ENCODE results near the gene EXOC4.

EXOC4 gene

DNA sequence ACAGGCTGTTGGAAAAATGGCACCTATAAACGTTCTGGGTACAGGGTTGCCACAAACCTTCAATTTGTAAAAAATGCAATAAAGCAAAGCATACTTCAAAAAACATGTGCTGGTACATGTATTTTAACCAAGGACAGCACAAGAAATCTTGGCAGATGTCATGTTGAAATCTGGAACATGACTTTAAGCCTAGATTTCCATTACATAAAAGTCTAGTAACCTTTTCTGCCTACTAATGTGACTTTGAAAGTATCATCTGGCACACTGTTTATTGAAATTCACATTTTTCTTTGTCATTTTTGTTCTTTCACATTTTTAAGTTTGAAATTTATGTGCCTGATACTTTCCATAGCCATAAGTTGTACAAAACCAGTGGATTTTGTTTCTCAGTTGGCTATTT, 296.8 kb downstream of the EXOC4 start:
- no peak for DNase-seq

DNA sequence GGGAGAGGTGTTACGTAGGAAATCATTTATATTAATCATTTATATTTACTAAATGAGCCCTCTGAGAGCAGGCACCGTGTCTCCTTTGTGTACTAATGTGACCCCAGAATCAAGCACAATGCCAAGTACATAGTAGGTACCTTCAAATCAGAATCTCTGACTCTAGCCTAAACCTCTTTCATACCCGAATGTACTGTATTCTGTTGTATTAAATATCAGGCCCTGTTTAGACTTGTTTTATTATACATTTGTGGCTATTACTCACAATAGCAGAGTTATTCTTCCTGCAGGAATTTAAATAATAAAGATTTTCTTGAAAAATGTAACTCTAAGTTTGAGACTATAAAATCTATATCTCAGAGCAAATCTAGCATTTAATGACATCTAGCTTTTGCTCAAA, 297.3 kb downstream of the EXOC4 start:
- DNase-seq = no peak

DNA sequence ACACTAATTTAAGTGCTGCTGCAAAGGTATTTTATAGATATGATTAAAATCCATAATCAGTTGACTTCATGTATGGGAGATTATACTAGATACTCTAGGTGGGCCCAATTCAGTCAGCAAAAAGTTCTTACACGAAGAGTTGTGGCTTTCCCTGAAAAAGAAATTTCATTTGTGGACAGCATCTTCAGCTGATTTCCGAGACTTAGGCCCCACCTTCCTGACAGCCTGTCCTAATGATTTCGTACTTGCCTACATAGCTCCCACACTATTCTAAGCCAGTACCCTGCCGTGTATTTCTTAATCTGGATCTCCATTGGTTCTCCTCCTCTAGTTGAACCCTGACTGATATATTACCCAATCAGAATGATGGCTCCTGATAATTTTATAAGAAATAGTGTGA, 297.9 kb downstream of the EXOC4 start:
- DNase-seq = no peak

DNA sequence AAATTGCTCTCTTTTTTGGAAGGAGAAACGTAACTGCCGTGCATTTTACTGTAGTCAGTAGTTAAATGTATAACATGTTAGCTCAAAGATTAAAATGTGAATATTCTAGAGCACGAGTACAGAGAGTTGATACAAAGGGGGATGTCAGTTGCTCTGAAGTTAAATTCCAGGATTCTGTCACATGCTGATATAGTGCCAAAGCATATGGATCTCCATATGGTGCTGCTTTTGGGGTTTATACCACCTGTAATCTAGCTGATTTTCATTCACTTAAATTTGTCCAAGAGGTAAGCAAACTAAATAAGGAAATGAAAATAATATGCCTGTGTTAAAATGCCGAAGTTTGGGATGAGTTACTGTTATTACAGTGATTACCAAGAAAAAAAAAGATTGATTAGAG, 298.6 kb downstream of the EXOC4 start:
- no peak for DNase-seq

DNA sequence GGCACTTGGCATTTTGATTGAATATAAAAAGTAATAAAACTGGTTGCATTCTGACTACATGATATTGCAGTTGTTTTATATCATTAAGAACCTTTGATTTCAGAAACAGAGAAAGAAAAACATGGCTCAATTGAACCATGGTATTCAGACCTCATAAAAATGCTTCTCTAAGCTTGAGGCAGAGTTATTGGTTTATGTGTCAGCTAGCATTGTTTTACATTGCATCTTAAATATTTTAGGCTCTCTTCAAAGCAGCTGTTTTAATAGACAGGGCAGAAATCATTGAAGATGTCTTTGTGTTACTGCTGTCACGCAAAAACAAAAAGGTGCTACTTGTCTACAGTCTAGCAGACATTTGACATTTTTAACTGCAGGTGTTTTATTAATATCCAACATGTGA, 299.2 kb downstream of the EXOC4 start:
- DNase-seq = no peak

DNA sequence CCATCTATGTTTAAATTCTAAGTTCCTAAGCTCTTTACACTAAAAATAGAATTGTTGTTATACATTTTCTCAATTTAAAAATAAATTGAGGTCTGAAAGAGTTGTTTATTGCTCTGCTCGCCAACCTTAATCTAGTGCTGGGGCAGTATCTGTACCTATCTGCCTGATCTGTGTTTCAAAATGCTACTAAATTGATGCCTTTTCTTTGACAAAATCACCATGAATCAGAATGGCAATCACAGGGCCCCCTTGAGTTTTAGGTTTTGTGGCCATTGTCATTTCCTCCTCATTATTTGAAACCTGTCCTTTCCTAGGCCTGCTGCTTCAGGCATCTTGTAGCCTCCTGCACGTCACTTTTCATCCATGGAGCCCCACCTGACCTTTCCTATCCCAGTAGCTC, 301.5 kb downstream of the EXOC4 start:
- no peak for DNase-seq

DNA sequence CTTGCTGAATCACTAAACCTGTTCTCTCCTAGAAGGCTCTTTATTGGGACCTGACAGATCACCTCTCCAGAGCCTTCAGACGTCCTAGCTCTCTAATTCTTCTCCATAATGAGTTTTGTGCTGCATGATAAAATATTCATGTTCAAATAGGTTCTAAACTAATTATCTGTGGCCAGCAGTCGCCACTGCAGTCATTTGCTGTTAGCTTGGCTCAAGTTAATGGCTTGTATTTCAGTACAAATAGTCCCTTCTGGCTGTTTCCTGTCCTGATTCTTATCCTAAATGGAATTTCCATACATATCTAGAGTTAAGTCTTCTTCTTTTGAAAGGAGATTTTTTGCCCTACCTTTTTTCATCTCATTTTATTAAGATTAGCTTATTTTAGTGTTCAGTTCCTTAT, 303.2 kb downstream of the EXOC4 start:
- DNase-seq = no peak

DNA sequence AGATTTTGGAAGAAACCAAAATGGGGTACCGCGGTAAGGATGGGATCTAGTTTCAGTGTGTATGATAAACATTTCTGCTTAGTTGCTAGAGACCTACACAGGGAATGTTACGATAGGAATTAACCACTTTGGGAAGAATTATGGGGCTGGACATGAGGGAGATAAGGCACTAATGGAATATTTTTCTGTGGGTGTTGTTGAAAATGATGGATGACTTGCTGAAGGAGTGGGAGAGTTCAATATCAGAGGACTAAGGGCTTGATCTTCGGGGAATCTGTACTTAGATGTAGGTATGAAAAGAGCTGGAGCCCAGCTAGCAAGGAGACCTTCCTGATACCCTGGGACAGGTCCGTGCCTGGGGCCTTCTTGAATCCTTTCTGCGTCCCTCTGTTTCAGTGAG, 303.7 kb downstream of the EXOC4 start:
- DNase-seq = no peak

DNA sequence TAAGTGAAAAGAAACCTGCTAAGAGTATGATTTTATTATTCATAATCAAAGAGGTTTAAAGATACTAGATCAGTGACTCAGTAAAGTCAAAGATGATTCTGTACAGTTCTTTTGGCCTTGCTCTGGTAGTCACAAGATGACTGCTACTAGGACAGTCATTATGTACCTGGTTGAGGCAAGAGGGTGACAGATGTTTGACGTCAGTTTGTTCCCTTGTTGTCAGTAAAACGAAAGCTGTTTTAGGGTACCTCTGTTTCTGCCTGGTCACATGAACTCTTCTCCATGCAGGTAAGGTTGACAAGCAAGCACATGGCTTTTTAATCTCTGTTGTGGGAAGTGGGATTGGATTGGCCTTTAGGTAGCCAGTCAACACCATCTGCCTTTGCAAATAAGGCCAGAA, 308.0 kb downstream of the EXOC4 start:
- no peak for DNase-seq

DNA sequence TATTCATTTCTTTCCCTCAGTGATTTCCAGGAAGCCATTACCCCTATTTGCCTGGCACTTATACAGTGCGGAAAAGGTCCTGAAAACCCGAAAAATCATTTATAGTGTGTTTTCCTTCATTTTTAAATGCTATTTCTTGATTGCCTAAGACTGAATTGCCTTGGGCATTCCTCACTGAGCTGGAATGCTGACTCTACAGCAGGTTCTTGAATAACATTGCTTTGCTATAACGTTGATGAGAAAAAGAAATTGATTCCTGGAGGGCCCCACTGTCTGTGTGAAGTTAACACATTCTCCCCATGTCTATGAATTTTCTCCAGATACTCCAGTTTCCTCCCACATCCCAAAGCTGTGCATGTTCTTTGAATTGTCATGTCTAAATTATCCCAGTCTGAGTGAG, 308.5 kb downstream of the EXOC4 start:
- DNase-seq = no peak

DNA sequence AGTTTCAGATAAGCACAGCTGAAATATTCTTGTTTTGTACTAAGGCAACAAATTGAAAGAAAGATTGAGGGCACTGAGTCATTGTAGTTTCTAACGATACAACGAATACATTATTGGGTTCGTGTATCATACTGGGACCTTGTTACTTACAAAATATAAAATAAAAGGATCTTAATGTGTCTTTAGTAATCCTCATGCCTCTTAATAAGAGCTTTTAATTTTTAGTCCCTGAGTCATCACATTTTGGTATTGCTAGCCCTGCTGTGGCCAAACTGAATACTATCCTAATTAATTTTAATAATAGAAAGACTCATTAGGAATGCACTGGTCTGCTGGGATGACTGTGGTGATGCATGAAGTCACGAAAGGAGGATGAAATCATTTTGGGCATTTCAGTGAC, 309.7 kb downstream of the EXOC4 start:
- DNase-seq = no peak

DNA sequence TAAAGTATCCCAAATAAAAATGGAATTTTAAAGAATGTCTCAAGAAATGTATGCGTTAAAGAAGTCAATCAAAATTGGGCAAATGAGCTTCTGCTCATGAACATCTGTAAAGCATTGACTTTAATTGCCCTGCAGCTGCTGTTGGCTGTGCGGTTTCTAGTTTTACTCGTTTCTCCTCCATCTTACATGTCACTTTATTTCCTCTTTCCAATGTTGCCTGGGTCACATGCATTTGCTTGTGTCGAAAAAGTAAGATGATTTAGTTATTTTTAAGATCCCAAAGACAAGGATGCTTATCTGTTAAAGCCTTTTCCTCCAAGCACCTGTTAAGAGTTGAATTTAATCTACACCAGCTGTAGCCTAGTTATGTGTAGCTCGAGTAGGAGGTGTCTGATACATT, 310.4 kb downstream of the EXOC4 start:
- no peak for DNase-seq

DNA sequence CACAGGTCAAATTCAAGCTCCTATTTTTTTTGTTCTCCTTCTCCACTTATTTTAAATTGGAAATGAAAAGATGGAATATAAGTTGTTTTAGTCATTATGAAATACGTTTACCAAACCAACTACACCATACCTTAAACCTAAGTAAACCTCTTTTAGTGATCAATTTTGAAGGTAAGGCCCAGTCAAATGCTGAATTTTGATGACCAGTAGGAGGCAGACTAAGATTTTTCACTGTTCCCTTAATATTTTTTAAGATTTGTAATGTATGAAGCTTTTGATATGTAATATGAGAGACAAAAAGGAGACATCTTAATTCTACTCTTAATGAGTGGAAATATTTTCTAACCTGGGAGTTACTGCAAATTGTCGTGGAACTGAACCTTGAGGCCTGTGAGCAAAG, 311.6 kb downstream of the EXOC4 start:
- DNase-seq = no peak

DNA sequence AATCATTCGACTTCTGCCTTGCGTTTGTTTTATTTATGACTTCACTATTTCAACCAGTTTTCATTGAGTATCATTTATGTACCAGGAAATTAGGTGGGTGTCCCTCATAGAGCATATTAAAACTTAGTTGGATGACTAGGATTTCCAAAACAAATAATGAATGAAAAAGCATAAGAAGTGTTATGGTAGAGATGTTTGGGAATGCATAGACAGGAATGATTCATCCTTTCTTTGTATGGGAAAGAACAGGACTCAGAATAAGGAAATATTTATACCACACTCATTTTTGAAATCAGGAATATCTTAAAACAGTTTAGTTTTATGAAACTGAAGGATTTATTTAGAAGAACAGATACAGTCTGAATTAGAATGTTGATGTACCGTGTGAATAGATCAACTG, 315.7 kb downstream of the EXOC4 start:
- DNase-seq = no peak

DNA sequence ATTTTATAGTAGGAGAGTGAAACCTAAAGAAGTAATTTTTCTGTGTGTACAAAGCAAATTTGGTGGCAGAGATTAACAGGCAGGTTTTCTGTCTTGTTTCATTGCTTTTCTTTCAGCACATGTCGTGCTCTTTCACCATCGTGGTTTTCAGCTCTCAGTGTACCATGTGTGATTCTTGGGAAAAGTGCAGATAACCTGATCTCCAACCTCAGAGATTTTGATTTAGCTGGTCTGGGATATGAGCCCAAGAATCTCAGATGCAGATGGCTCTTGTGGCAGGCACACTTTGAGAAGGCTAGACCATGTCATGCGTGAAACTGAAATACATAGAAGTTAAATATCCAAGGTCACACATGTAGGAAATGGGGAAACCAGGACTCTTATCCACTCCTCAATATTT, 317.4 kb downstream of the EXOC4 start:
- no peak for DNase-seq

DNA sequence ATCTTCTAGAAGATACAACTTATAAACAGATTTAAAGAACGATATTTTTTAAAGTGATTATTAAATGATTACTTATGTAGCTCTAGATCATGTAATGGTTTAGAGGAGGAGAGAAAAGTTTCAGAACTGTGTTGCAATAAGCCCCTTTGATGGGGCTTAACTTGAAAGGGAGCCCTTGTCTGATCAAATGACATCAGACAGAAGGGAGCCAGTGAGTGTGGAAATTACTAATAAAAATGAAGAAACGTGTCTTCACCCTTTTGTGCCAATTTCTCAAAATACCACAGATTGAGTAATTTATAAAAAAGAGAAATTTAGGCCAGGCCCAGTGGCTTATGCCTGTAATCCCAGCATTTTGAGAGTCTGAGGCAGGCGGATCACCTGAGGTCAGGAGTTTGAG, 318.2 kb downstream of the EXOC4 start:
- DNase-seq = no peak

DNA sequence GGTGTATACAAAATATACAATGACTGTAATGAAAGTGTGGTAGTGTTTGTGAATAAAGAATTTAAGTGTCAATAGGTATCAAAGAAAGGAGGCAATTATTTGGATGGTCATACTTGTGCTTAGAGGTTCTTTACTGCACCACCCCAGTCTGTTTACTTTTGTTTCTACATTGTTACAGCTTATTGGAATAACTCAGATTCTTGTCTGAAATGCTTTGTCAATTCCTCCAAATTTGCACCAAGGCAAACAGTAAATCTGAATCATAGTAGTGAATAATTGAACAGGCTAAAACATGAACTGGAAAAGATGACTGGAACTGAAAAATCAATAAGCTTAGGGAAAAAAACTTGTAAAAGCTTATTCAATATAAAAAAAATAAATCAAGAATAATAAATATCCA, 319.2 kb downstream of the EXOC4 start:
- no peak for DNase-seq

DNA sequence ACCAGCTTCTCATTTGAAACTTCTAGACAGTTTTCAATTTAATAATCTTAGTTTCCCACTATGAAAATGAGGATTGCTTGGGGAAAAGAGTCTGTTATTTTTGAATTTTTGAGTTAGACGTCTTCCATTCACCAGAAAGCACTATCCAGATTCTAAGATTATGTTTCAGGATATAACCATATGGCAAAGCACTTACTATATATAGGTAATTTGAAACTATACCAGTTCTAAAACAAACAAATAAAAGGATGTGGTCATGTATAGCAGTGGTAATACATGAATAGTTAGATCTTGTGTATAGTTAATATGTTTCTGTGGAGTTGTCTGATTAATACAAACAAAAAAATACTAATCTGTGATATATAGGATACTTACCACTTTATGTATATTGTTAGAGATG, 320.0 kb downstream of the EXOC4 start:
- DNase-seq = no peak

DNA sequence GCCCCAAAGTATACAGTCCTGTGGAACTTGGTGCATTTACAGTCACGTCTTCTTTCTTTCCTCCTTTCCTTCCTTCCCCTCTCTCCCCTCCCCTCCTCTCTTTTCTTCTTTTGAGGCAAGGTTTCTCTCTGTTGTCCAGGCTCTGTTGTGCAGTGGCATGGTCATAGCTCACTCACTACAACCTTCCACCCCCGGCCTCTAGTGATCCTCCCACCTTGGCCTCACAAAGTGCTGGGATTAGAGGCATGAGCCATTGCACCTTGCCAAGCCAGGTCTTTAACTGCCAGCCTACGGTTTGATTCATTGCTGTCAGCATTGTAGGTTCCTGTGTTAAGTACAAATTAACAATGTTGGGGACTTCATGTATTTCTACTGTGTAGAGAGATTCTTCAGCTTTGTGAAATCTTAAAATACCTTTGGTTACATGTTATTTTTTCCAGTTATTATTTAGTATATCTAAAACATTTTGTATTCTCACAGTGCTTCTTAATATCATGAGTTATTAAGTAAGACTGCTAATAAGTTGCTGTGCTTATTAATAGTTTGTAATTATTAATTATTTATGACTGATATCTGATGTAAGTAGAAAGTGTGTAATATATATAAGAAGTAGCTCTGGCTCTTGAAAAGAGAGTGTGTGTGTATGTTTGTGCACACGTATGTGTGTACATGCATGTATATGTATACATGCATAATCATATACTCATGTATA, 320.8 kb downstream of the EXOC4 start:
- no peak for DNase-seq

DNA sequence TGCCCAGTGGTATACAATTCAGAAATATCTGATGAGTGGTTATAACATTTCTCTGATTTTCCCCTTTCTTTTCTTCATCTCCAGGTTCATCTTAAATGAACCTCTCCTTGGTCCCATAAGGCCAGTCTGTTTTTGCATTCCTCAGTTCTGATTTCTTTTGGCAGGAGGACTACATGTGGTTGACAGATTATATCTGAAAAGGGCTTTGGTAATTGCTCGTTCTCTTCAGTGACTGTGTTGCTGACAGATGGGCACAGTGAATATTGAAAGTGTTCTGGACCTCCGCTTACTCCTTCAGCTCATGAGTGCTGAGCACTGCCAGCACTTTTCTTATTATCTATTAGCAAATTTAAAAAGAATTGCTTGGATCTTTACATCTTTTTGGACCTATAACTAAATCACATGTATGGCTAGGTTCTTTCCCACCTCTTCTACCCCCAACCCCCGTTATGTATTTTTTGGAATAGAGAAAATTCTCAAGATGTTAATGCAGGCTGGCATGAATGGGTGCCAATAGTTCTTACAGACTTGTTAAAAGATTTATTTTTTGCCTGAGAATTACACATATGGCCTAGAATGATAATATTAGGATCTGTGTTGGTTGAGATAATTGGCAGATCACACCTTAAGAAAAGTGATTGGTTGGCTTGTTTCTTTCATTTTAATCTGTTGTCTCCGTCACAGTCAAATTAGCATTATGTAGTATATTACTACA, 323.0 kb downstream of the EXOC4 start:
- DNase-seq = no peak

DNA sequence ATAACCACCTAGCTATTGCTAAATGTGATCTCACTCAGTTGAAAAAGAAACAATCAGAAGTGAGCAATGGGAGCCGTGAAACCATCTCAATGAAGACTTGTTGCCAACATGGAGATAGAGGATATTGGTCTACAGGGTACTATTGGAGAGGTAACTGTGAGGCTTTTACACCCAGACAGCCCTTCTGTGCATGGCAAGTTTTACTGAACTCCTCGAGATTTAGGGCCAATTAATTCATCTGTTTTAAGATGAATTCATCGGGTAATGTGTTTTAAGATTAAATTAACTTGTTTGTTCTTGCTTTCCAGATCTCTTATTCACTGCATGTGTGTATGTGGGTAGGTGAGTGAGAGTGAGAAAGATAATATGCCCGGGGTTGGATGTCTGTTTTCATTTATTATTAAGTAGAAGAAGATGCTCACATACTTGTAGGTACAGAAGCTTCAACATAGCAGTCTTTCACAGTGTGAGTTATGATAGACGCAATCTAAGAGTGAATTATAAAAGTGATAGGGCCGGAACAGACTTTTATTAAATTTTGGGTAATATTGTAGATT, 323.8 kb downstream of the EXOC4 start:
- no peak for DNase-seq

DNA sequence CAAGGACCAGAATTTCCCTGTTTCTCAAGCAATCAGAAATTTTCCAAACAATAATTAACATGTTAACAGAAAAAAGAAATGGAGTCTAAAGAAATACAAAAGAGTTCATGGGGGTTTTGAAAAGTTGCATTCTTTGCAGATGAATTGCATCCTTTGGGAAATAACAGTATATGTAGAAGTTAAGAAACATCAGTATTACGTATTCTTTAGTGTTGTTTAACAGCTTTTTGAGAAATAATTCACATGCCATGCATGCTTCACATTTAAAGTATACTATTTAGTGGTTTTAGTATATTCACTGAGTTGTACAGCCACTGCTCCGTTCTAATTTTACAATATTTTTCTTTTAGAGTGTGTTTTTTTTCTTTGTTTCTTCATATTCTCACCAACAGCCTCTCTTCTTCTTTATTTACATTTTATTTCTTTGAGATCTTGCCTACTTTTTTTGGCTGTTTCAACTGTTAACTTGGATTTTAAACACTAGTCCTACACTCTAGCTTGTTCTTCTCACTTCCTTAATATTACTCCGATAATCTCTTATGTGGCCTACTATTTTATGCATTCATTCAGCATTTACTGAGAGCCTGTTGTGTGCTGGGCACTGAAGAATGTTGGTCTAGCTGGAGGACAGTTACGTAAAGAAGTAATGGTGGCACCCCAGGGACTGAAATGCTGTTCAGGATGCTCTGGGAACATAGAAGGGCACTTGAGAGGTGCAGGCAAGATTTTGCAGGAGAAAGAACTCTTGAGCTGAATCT, 330.1 kb downstream of the EXOC4 start:
- DNase-seq = no peak

DNA sequence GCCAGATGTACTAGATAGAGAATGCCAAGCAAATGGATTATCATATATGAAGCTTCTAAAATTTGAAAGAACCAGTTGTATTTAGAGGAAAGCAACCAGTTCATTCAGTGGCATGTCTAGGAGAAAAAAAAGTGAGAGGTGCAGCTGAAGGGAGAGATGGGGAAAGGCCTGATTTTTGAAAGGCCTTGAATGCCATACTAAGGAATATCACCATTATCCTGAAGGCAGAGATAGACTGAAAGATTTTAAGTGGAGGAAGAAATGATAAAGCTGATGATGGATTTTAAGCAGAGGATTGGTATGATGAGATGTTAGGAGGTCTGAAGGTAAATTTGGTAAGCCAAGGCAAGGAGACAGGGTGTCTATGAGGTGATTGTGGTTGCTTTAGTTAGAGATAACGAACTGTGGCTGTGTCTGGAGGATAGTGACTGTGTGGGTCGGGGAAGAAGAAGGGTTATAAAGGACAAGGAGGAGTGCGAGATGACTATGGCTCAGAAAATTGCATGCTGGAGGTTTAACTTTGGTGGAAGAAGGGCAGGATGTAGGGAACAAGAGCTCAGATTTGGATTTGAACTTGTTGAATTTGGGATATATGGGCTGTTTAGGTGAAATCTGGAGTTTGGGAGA, 330.8 kb downstream of the EXOC4 start:
- DNase-seq = no peak
